K562 (cell line): Measurements from ENCODE around the gene BBLN. TPM values are rescaled to one million over a fixed set of nuclear protein-coding genes. Genes with fewer than 3 reads are reported as not detected.

Experiments used
- CHD2 ChIP-seq: IDR thresholded peaks from 2 replicates; pipeline ENCODE4 v1.6.1; 2011; ENCODE audit warnings: low read depth, low read length
- COPS2 ChIP-seq: fragments of 450-650 bp; conservative IDR thresholded peaks from 2 replicates; pipeline ENCODE4 v1.6.1; 2016; ENCODE audit warnings: mild to moderate bottlenecking, moderate library complexity
- ESRRB ChIP-seq: fragments of 250-450 bp; sonication (Bioruptor Pico); IDR thresholded peaks from 2 replicates; pipeline ENCODE4 v1.5.0; 2020; ENCODE audit warnings: mild to moderate bottlenecking, moderate library complexity, borderline replicate concordance
- FOXA3 ChIP-seq, 2 experiments: fragments of 450-650 bp in 1 of 2; sonication (generic) in 1 of 2; formaldehyde crosslinking; IDR thresholded peaks in 1 of 2; conservative IDR thresholded peaks in 1 of 2; 2 replicates each; pipeline versions ENCODE4 v1.4.0 to v1.8.0; 2020 to 2022; ENCODE audit warnings: mild to moderate bottlenecking in 2 of 2, missing genetic modification reagents in 1 of 2
- FUS ChIP-seq: fragments of 200-400 bp; formaldehyde crosslinking; optimal IDR thresholded peaks from 2 replicates; pipeline ENCODE3; 2017; ENCODE audit warnings: low read depth, low read length
- HMG20A ChIP-seq: fragments of 450-650 bp; formaldehyde crosslinking; conservative IDR thresholded peaks from 2 replicates; pipeline ENCODE4 v1.4.0; 2020; ENCODE audit warnings: mild to moderate bottlenecking, mixed read lengths
- KDM4B ChIP-seq, 2 experiments: fragments of 450-650 bp in 1 of 2; sonication (generic) in 1 of 2; IDR thresholded peaks; 2 replicates each; pipeline ENCODE4 v1.6.1; 2016 to 2017; ENCODE audit warnings: borderline replicate concordance in 2 of 2, antibody characterized with exemption in 1 of 2, low read depth in 1 of 2, mild to moderate bottlenecking in 1 of 2
- LEF1 ChIP-seq: fragments of 450-650 bp; IDR thresholded peaks from 2 replicates; pipeline ENCODE4 v1.6.1; 2016; ENCODE audit warnings: mild to moderate bottlenecking
- MED1 ChIP-seq: sonication (generic); formaldehyde crosslinking; IDR thresholded peaks from 2 replicates; pipeline ENCODE4 v1.8.1; 2023; ENCODE audit warnings: missing genetic modification reagents, borderline replicate concordance
- MIER1 ChIP-seq: fragments of 450-650 bp; IDR thresholded peaks from 2 replicates; pipeline ENCODE4 v1.6.1; 2016; ENCODE audit warnings: antibody characterized with exemption, mild to moderate bottlenecking, low read depth
- MXI1 ChIP-seq: IDR thresholded peaks from 2 replicates; pipeline ENCODE4 v1.6.1; 2011; ENCODE audit warnings: low read depth, mild to moderate bottlenecking, improper control_type of control experiment, low read length
- PHB2 ChIP-seq: fragments of 450-650 bp; IDR thresholded peaks from 2 replicates; pipeline ENCODE4 v1.6.1; 2017; ENCODE audit warnings: low read depth
- SAP30 ChIP-seq: fragments of 200-600 bp; sonication (generic); IDR thresholded peaks from 2 replicates; pipeline ENCODE4 v1.6.1; 2012; ENCODE audit warnings: borderline replicate concordance, low read depth, mild to moderate bottlenecking, moderate library complexity, low read length, control low read depth, inconsistent platforms; ENCODE audit not compliant: insufficient read depth, poor library complexity, severe bottlenecking
- TAL1 ChIP-seq: fragments of 450-650 bp; IDR thresholded peaks from 2 replicates; pipeline ENCODE4 v1.6.1; 2016; ENCODE audit warnings: mild to moderate bottlenecking
- ZFPM2 ChIP-seq: fragments of 250-450 bp; sonication (Bioruptor Pico); IDR thresholded peaks from 2 replicates; pipeline ENCODE4 v1.5.1; 2022; ENCODE audit warnings: mild to moderate bottlenecking
- ZKSCAN3 ChIP-seq: fragments of 250-450 bp; sonication (Bioruptor Pico); IDR thresholded peaks from 2 replicates; pipeline ENCODE4 v1.4.0; 2020
- polyA plus RNA-seq, 8 experiments: library from polyadenylated mRNA; depleted of rRNA in 4 of 8; stranded (reverse) in 5 of 8; unstranded in 3 of 8; fragments of >200 nt; fragmentation: Nextera tagmentation in 2 of 8; fragmentation: Illumina TruSeq in 1 of 8; extraction: Ambion mirVana in 2 of 8; extraction: Trizol in 1 of 8; gene quantifications; 2 replicates each; pipeline versions ENCODE4 v1.2.1 to v1.2.3, GENCODE V29; 2011 to 2014; ENCODE audit warnings: inconsistent platforms in 1 of 8, missing spikeins in 1 of 8
- total RNA-seq, 7 experiments: library from RNA; depleted of rRNA in 6 of 7; stranded (reverse); fragments of >200 nt in 6 of 7; fragmentation: Illumina TruSeq in 2 of 7; extraction: Trizol in 2 of 7; gene quantifications; 2 replicates each; pipeline versions ENCODE4 v1.2.1 to v1.2.3, GENCODE V29; 2011 to 2021; ENCODE audit warnings: low replicate concordance in 1 of 7
- TF ChIP-seq, protein P1 (sequence below): fragments of 250-450 bp; sonication (Bioruptor Pico); IDR thresholded peaks from 2 replicates; pipeline ENCODE4 v1.4.0; 2020
- TF ChIP-seq, protein P2 (sequence below): IDR thresholded peaks from 2 replicates; pipeline ENCODE4 v1.6.1; 2011; ENCODE audit warnings: borderline replicate concordance, low read depth, mild to moderate bottlenecking, moderate library complexity, low read length; ENCODE audit not compliant: insufficient read depth, poor library complexity, severe bottlenecking
- TF ChIP-seq, protein P3 (sequence below): fragments of 450-650 bp; IDR thresholded peaks from 2 replicates; pipeline ENCODE4 v1.7.0; 2016; ENCODE audit warnings: borderline replicate concordance

Gene BBLN
- total and polyA plus RNA-seq, 9 of the 15 experiments (the other 6 are each of a cell fraction or from before 2014, with no cell fraction given), result 4.2 to 331 (median 87.1) TPM

DNA sequence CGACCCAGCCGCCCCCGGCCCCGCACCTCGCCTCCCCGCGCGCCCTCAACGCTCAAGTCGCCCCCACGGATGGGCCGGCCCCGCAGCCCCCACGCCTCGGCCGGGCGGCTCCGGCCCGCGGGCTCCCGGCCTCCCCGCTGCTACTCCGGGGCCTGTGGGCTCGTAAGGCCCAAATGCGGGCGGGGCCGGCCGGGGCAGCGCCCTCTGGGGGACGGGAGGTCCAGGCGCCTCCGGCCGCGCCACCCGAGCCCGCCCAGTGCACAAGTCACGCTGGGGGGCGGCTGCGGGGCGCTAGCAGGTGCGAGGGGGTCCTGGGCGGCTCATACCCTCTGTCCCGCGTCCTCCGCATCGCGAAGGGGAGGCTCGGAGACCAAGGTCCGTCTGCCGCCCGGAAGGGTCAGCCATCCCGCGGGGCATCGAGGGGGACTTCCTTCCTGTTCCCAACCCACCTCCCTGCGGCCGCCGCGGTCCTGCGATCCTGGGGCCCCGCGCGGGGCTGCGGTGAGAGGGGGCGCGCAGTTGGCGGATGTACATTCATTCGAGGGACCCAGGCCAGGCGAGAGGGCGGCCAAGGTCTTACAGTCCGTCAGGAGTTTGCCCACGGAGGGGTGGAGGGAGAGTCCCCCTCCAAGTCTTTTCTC is 31.5 kb downstream of the BBLN start, which contains the start of gene CIZ1 (continued):
- TF ChIP-seq, protein P1, sequence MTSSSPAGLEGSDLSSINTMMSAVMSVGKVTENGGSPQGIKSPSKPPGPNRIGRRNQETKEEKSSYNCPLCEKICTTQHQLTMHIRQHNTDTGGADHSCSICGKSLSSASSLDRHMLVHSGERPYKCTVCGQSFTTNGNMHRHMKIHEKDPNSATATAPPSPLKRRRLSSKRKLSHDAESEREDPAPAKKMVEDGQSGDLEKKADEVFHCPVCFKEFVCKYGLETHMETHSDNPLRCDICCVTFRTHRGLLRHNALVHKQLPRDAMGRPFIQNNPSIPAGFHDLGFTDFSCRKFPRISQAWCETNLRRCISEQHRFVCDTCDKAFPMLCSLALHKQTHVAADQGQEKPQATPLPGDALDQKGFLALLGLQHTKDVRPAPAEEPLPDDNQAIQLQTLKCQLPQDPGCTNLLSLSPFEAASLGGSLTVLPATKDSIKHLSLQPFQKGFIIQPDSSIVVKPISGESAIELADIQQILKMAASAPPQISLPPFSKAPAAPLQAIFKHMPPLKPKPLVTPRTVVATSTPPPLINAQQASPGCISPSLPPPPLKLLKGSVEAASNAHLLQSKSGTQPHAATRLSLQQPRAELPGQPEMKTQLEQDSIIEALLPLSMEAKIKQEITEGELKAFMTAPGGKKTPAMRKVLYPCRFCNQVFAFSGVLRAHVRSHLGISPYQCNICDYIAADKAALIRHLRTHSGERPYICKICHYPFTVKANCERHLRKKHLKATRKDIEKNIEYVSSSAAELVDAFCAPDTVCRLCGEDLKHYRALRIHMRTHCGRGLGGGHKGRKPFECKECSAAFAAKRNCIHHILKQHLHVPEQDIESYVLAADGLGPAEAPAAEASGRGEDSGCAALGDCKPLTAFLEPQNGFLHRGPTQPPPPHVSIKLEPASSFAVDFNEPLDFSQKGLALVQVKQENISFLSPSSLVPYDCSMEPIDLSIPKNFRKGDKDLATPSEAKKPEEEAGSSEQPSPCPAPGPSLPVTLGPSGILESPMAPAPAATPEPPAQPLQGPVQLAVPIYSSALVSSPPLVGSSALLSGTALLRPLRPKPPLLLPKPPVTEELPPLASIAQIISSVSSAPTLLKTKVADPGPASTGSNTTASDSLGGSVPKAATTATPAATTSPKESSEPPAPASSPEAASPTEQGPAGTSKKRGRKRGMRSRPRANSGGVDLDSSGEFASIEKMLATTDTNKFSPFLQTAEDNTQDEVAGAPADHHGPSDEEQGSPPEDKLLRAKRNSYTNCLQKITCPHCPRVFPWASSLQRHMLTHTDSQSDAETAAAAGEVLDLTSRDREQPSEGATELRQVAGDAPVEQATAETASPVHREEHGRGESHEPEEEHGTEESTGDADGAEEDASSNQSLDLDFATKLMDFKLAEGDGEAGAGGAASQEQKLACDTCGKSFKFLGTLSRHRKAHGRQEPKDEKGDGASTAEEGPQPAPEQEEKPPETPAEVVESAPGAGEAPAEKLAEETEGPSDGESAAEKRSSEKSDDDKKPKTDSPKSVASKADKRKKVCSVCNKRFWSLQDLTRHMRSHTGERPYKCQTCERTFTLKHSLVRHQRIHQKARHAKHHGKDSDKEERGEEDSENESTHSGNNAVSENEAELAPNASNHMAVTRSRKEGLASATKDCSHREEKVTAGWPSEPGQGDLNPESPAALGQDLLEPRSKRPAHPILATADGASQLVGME, result no peak; the same call in none of the 2 replicates
- no peak for TF ChIP-seq ESRRB
- TF ChIP-seq ZKSCAN3 (CRISPR knock-in tag), result no peak
- no peak for TF ChIP-seq TAL1
- no peak for TF ChIP-seq KDM4B (IDR thresholded peaks at IDR 0.05; ENCODE audit: borderline replicate concordance in 2 of 2, low read depth in 1 of 2)
- TF ChIP-seq HMG20A, result no peak; the same call in 1 of the 2 replicates
- peak; percentile 60; the same call in 1 of the 2 replicates for TF ChIP-seq MXI1
- TF ChIP-seq SAP30, result peak; percentile 85
- no peak for TF ChIP-seq MIER1
- TF ChIP-seq COPS2, result no peak
- TF ChIP-seq MED1 (CRISPR knock-in tag), result no peak
- TF ChIP-seq CHD2, result no peak
- TF ChIP-seq ZFPM2, result peak; percentile 88
- peak; percentile 99 for TF ChIP-seq FUS
- no peak for TF ChIP-seq LEF1
- no peak; a peak in 1 of 4 replicates for TF ChIP-seq FOXA3 (CRISPR knock-in tag; conservative IDR thresholded peaks at IDR 0.05 in 1 of 2, IDR thresholded peaks at IDR 0.05 in 1 of 2)
- TF ChIP-seq, protein P2, sequence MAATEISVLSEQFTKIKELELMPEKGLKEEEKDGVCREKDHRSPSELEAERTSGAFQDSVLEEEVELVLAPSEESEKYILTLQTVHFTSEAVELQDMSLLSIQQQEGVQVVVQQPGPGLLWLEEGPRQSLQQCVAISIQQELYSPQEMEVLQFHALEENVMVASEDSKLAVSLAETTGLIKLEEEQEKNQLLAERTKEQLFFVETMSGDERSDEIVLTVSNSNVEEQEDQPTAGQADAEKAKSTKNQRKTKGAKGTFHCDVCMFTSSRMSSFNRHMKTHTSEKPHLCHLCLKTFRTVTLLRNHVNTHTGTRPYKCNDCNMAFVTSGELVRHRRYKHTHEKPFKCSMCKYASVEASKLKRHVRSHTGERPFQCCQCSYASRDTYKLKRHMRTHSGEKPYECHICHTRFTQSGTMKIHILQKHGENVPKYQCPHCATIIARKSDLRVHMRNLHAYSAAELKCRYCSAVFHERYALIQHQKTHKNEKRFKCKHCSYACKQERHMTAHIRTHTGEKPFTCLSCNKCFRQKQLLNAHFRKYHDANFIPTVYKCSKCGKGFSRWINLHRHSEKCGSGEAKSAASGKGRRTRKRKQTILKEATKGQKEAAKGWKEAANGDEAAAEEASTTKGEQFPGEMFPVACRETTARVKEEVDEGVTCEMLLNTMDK, result peak; percentile 100
- TF ChIP-seq PHB2, result no peak
- TF ChIP-seq, protein P3, sequence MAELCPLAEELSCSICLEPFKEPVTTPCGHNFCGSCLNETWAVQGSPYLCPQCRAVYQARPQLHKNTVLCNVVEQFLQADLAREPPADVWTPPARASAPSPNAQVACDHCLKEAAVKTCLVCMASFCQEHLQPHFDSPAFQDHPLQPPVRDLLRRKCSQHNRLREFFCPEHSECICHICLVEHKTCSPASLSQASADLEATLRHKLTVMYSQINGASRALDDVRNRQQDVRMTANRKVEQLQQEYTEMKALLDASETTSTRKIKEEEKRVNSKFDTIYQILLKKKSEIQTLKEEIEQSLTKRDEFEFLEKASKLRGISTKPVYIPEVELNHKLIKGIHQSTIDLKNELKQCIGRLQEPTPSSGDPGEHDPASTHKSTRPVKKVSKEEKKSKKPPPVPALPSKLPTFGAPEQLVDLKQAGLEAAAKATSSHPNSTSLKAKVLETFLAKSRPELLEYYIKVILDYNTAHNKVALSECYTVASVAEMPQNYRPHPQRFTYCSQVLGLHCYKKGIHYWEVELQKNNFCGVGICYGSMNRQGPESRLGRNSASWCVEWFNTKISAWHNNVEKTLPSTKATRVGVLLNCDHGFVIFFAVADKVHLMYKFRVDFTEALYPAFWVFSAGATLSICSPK, result no peak
